WI38 (cell line): ENCODE measurements around the gene AP2M1.
"Not testable (repeated sequence)": the region's sequence is repeated elsewhere in the genome, so short reads cannot be mapped to it uniquely, and the experiment has no call there.

Source experiments
- H3K4me3 ChIP-seq: 2 replicates; pipeline ENCODE4 v1.5.1; 2011; ENCODE audit warnings: low read depth, mild to moderate bottlenecking, control low read depth, low read length
- CTCF ChIP-seq: IDR thresholded peaks from 2 replicates; pipeline ENCODE4 v1.5.1; 2012; ENCODE audit warnings: low read depth, mild to moderate bottlenecking, control low read depth, low read length

The AP2M1 gene

GRCh38 chr3:184145751-184146270, 28.8 kb upstream of the AP2M1 start:
- no peak overlapping the region for H3K4me3 ChIP-seq
- TF ChIP-seq CTCF: no peak

GRCh38 chr3:184148076-184148475, 26.6 kb upstream of the AP2M1 start:
- TF ChIP-seq CTCF: no peak
- no peak overlapping the region for H3K4me3 ChIP-seq

GRCh38 chr3:184149123-184149522, 25.5 kb upstream of the AP2M1 start:
- H3K4me3 ChIP-seq: no peak overlapping the region
- no peak for TF ChIP-seq CTCF

- H3K4me3 ChIP-seq: not testable (repeated sequence)
These were observed 24.9 kb upstream of the AP2M1 start for GRCh38 chr3:184149770-184150169.

GRCh38 chr3:184154885-184155643, 19.6 kb upstream of the AP2M1 start, which contains the start of gene DVL3:
TSS of gene DVL3 (plus strand) at chr3:184155377. CDS start at chr3:184155636, 259 bp downstream.
- peak within 1 kb of the TSS; percentile 98 for H3K4me3 ChIP-seq
- no peak for TF ChIP-seq CTCF

GRCh38 chr3:184155644-184156521, 18.8 kb upstream of the AP2M1 start:
- no peak for TF ChIP-seq CTCF
- H3K4me3 ChIP-seq: peak overlapping the region; percentile 98

- TF ChIP-seq CTCF: no peak
- H3K4me3 ChIP-seq: peak overlapping the region; percentile 98
These were observed 18.1 kb upstream of the AP2M1 start for GRCh38 chr3:184156522-184156955.
